ENCODE results near the gene MUC20. TPM values are rescaled to one million over a fixed set of nuclear protein-coding genes. Genes with fewer than 3 reads are reported as not detected.
A peak's percentile ranks its signal among the peaks of the same experiment; 100 is the strongest.
"Not testable (repeated sequence)": the region's sequence is repeated elsewhere in the genome, so short reads cannot be mapped to it uniquely, and the experiment has no call there.

MUC20 gene
- total RNA-seq, 6 experiments from 2014 or later, result 0.11 to 0.17 (median 0.14) TPM; not detected in 3

GRCh38 chr3:195770081-195770840 lies 49.5 kb downstream of the MUC20 start:
- Mint-ChIP-seq H3K9me3 (peaks cover 7% of the 10 kb centered on the region; the same call in 1 of the 2 replicates), H3K4me3 (no peak overlapping the region), H3K36me3 (ENCODE audit: low read depth) (no peaks in the 10 kb centered on the region), H3K27ac (no peak overlapping the region), H3K27me3 (ENCODE audit: insufficient read depth) (peaks cover 3% of the 10 kb centered on the region), H3K4me1 (ENCODE audit: low read depth) (no peaks in the 10 kb centered on the region)
- TF ChIP-seq, protein P1, sequence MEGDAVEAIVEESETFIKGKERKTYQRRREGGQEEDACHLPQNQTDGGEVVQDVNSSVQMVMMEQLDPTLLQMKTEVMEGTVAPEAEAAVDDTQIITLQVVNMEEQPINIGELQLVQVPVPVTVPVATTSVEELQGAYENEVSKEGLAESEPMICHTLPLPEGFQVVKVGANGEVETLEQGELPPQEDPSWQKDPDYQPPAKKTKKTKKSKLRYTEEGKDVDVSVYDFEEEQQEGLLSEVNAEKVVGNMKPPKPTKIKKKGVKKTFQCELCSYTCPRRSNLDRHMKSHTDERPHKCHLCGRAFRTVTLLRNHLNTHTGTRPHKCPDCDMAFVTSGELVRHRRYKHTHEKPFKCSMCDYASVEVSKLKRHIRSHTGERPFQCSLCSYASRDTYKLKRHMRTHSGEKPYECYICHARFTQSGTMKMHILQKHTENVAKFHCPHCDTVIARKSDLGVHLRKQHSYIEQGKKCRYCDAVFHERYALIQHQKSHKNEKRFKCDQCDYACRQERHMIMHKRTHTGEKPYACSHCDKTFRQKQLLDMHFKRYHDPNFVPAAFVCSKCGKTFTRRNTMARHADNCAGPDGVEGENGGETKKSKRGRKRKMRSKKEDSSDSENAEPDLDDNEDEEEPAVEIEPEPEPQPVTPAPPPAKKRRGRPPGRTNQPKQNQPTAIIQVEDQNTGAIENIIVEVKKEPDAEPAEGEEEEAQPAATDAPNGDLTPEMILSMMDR (IDR thresholded peaks at IDR 0.05), result no peak
- DNase-seq, result no peak

GRCh38 chr3:195770841-195771645 lies 50.3 kb downstream of the MUC20 start:
- not testable (repeated sequence) for H3K36me3 Mint-ChIP-seq (ENCODE audit: low read depth); H3K9me3 Mint-ChIP-seq; DNase-seq; H3K27me3 Mint-ChIP-seq (ENCODE audit: insufficient read depth); H3K4me1 Mint-ChIP-seq (ENCODE audit: low read depth); H3K27ac Mint-ChIP-seq; H3K4me3 Mint-ChIP-seq

DNA sequence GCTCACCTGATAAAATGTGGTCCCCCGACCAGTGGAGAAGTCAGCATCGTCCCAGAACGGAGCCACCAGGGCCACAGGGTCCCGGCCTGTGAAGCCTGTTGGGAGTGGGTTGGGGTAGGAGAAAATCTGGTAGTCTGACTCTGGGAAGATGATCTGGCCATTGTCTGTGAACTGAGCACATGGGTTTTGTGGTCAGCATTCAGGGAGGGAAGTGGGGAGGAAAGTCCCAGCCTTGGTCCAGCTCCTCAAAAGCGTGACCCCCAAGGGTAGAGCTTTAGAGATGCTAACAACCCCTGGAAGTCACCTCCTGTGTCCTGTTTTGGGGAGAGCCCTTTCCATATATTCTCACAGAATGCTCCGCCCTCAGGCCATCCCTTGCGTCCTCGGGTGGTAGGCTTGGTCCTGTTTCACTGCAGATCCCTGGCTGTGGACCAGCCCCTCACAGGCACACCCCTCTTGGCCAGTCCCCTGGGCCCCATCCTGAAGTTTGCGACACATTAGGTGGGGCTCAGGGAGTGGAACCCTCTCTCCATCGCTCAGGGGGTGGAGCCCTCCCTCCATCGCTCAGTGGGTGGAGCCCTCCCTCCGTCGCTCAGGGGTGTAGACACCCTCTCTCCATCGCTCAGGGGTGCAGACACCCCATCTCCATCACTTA lies 51.0 kb downstream of the MUC20 start:
- Mint-ChIP-seq H3K9me3 (peaks cover 7% of the 10 kb centered on the region; the same call in 1 of the 2 replicates), H3K4me3 (no peak overlapping the region), H3K27ac (no peak overlapping the region), H3K27me3 (ENCODE audit: insufficient read depth) (peaks cover 3% of the 10 kb centered on the region), H3K36me3 (ENCODE audit: low read depth) (no peaks in the 10 kb centered on the region), H3K4me1 (ENCODE audit: low read depth) (no peaks in the 10 kb centered on the region)
- DNase-seq, result no peak
- TF ChIP-seq, protein P1 (IDR thresholded peaks at IDR 0.05), result no peak

DNA sequence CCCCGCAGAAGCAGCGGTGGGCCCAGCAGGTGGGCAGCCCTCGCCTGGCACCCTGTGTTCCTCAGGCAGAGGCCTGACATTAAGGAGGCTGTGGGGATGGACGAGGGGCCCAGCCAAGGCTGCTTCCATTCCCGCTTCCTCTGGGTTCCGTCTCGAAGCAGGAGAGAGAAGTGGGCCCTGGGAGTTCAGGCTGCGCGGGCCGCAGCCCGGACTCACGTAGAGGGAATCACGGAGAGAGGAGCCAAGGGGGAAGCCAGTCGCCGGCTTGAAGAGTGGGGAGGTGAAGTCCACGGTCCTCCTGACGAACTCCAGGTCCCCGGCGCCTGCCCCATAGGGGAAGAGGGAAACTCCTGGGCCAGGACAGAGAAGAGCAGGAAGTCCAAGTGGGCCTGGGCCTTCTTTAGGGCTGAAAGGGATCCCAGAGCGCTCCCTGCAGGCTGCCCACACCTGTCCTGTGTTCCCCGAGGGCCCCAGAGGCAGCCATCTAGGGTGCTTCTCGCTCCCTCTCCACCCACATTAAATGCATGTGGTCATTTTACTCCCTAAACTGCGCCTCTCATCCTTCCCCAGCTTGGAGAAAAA lies 53.3 kb downstream of the MUC20 start:
- DNase-seq, result no peak

GRCh38 chr3:195774917-195775316 lies 54.1 kb downstream of the MUC20 start:
- Mint-ChIP-seq H3K4me3 (no peak overlapping the region), H3K27ac (no peak overlapping the region), H3K9me3 (peaks cover 16% of the 10 kb centered on the region), H3K4me1 (ENCODE audit: low read depth) (no peaks in the 10 kb centered on the region), H3K36me3 (ENCODE audit: low read depth) (no peaks in the 10 kb centered on the region; the same call in 1 of the 2 replicates), H3K27me3 (ENCODE audit: insufficient read depth) (no peaks in the 10 kb centered on the region; the same call in 1 of the 2 replicates)
- peak; percentile 12 for DNase-seq
- TF ChIP-seq, protein P1 (IDR thresholded peaks at IDR 0.05), result peak; percentile 53

More for the DNA sequence above, 53.3 kb downstream of the MUC20 start:
- Mint-ChIP-seq H3K4me1 (ENCODE audit: low read depth) (no peaks in the 10 kb centered on the region), H3K27ac (no peak overlapping the region), H3K27me3 (ENCODE audit: insufficient read depth) (peaks cover 3% of the 10 kb centered on the region; the same call in 1 of the 2 replicates), H3K4me3 (no peak overlapping the region), H3K36me3 (ENCODE audit: low read depth) (no peaks in the 10 kb centered on the region; the same call in 1 of the 2 replicates), H3K9me3 (peaks cover 15% of the 10 kb centered on the region)
- TF ChIP-seq, protein P1 (IDR thresholded peaks at IDR 0.05), result no peak

All from HFFc6 (cell line).